ENCODE results near the gene XKR8. TPM values are rescaled to one million over a fixed set of nuclear protein-coding genes. Genes with fewer than 3 reads are reported as not detected.

The XKR8 gene
- total RNA-seq, 4 donors from 2014 or later: 4.3 to 9.6 (median 4.8) TPM

DNA sequence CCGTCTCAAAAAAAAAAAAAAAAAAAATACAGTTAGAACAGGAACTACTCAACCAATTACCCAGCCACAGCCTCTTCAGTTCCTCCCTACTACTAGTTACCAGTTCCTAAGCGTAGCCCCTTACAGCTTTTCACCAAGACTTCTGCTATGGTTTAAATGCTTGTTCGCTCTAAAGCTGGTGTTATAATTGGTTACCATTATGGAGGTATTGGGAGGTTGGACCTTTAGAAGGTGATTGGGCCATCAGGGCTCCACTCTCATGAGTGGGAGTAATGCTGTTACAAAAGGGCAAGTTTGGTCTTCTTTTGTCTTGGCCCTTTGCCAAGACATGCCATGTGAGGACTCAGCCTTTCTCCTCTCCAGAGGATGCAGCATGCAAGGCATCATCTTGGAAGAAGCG lies 28.0 kb upstream of the XKR8 start:
- ATAC-seq (ENCODE audit: low FRiP score) (no peak), DNase-seq (ENCODE audit: low spot score) (no peak)
- no peak for TF ChIP-seq CTCF (IDR thresholded peaks at IDR 0.05)

GRCh38 chr1:27934818-27935549 lies 24.8 kb upstream of the XKR8 start, which contains the start of gene SMPDL3B:
Gene SMPDL3B, plus strand, starts transcription at chr1:27935000. Its CDS starts 184 bp downstream, at chr1:27935184.
- no peak for DNase-seq (ENCODE audit: low spot score)
- ATAC-seq (ENCODE audit: low FRiP score): peak; percentile 90
- no peak for TF ChIP-seq CTCF (IDR thresholded peaks at IDR 0.05)

DNA sequence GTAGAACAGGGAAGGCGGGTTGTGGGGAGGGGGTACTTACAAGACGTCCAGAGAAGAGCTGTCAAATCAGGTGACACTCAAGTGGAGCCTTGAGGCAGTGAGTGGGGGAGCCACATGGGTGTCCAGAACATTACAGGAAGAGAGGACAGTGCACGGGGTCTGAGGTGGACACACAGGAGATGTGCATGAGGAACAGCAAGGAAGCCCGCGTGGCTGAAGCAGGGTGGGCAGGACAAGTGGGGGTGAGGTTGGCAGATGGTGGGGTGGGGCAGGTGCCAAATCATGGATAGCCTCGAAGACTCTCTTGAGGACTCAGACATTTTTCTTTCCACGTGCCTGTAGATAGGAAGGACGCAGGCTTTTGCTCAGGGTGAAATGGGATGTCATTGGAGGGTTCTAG lies 24.1 kb upstream of the XKR8 start:
- TF ChIP-seq CTCF (IDR thresholded peaks at IDR 0.05): no peak
- ATAC-seq (ENCODE audit: low FRiP score) (no peak), DNase-seq (ENCODE audit: low spot score) (no peak)

- ATAC-seq (ENCODE audit: low FRiP score) (no peak), DNase-seq (ENCODE audit: low spot score) (no peak)
- TF ChIP-seq CTCF (IDR thresholded peaks at IDR 0.05): no peak
Observed at GRCh38 chr1:27936370-27936769, 23.4 kb upstream of the XKR8 start.

- no peak for DNase-seq (ENCODE audit: low spot score)
- no peak for TF ChIP-seq CTCF (IDR thresholded peaks at IDR 0.05)
- ATAC-seq (ENCODE audit: low FRiP score): no peak
Observed at GRCh38 chr1:27937524-27937836, 22.3 kb upstream of the XKR8 start.

DNA sequence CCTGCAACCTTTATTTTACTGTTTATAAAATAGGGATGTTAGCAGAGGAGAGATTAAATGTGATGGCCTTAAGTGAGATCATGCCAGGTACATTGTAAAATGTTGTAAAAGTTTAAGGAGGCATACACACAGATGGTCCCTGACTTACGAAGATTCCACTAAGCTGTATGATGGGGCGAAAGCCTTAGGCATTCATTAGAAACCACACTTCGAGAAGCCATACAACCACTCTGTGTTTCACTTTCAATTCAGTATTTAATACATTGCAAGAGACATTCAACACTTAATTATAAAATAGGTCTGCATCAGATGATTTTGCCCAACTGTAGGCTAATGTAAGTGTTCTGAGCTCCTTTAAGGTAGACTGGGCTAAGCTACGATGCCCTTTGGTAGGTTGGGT lies 21.3 kb upstream of the XKR8 start:
- DNase-seq (ENCODE audit: low spot score) (no peak), ATAC-seq (ENCODE audit: low FRiP score) (no peak)
- no peak for TF ChIP-seq CTCF (IDR thresholded peaks at IDR 0.05)

- TF ChIP-seq CTCF (IDR thresholded peaks at IDR 0.05): no peak
- DNase-seq (ENCODE audit: low spot score) (no peak), ATAC-seq (ENCODE audit: low FRiP score) (no peak)
Observed at GRCh38 chr1:27940297-27940696, 19.5 kb upstream of the XKR8 start.

Measured in omental fat pad (tissue), 4 donors.